ENCODE measurements around the gene LAMA3.

The LAMA3 gene

DNA sequence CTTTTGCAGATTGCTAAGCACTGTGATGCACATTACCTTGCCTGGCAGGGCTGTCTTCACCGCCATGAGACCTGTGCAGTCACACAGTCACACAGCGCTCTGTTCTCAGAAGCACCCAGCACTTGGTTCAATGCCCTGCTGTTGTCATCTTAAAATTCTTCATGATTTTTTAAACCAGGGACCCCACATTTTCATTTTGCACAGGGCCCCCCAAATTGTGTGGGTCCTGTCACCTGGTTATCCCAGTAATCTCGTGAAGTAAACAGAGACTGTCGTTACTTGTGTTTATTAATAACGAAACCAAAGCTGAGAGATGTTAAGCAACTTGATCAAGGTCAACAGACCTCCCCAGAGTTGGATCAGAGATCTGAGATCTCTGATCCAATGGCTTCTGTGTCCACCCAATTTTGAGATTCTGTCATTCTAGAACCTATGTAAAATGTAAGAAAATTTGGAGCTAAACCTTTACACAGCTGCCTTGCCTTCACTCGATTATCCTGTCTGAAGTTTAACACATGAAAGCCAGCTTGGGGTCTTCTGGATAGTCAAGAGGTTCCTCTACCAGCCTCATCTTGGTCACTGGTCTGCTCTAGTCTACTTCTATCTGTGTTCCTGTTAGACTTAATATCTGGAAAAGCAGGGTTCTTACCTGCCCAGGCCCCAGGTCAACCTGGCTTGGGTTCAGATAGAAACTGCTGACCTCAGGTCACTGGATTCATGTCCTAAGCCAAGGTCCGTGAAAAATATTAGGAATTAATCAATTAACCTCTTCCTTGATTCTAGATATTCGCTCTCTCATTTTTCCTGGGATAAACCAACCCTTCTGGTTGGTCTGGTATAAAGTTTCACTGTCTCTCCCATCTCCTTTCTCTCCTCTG is 311.6 kb downstream of the LAMA3 start:
- no peak for DNase-seq (ENCODE audit: low spot score)

DNA sequence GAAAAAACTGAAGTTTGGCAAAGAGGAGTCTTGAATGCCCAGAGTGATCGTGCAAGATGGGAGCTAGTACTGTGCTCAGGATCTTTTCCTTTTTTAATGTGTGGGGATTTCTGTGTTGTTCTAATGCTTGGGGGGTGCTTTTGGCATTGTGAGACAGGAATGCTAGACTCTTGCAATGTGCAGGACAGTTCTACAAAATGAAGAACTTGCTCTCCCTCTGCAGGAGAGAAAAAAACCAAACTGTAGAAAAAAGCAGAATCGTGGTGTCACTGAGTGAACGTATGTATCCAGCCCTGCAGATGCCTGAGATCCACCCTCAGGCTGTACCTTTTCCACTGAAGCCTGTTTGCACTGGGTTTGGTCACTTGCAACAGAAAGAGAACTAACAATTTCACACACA is 313.2 kb downstream of the LAMA3 start:
- no peak for DNase-seq (ENCODE audit: low spot score)

DNA sequence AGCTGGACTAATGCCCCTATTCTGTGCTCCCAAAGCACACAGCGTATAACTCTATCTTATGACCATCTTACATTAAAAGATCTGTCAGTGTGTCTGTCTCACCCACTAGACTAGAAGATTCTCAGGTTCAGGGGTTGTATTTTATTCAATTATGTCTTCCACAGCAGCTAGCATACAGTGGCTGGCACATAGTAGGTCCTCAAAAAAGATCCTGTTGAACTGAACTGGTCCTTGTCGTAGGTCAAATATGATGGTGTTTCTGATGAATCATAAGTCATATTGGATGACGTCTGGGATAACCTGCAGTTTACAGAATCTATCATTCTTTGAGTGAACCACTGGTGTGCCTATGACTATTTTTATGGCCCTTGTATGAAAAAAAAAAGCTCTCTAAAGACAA is 314.0 kb downstream of the LAMA3 start:
- DNase-seq (ENCODE audit: low spot score) = no peak

DNA sequence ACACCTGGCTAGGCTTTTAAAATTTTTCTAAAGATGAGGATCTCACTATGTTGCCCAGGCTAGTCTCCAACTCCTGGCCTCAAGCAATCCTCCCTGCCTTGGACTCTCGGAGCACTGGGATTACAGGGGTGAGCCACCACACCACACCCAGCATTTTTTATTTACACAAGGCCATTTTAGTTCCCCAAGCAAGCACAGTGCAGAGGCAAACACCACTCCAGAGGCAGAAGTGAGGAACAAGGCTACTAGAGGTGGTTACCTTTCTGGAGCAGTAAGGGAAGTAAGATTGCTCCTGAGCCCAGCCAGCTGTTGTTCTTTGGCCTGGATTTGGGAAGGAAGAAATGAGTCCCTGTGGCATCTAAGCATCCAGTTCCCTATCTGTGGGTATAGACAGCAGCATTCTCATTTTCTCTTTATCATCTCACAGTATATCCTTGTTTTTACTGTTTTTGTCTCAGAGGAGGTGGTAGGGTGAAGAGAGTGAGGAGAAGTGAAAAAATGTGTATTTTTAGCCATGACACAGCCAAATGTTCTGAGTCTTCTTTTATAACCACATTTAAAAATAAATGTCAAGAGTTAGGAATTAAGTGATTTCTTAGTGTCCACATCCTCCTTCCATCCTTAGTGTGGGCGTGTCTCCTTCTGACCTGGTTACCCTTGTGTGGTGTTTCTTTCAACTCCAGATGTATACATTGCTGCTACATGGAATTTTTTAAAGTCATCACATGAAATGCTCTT is 314.8 kb downstream of the LAMA3 start:
- DNase-seq (ENCODE audit: low spot score) = peak; percentile 28

All from AG20443 (cell line).